ENCODE data around the gene FGA. TPM values are rescaled to one million over a fixed set of nuclear protein-coding genes. Genes with fewer than 3 reads are reported as not detected.

The FGA gene
- polyA plus RNA-seq, 1 experiment = 0.09 TPM

GRCh38 chr4:154559494-154560418 is 30.8 kb downstream of the FGA start:
- TF ChIP-seq CTCF (IDR thresholded peaks at IDR 0.05; ENCODE audit: low read depth, low read length) = peak; percentile 64
- Histone ChIP-seq H3K9me3 (ENCODE audit: control insufficient read depth, insufficient read depth, low read length) (no peaks in the 10 kb centered on the region), H3K27me3 (ENCODE audit: control insufficient read depth, insufficient read depth, low read length) (no peaks in the 10 kb centered on the region), H3K27ac (ENCODE audit: low read depth, low read length) (no peak overlapping the region), H3K4me3 (ENCODE audit: low read depth, low read length) (no peak overlapping the region)
- DNase-seq (ENCODE audit: low read depth, low spot score) = no peak
- ChIA-PET CTCF (interaction anchor here (0.5 to 5.8 kb wide), 40 partner anchors 9 to 813 kb away, joined by 3 to 183 read pairs (median 4); partner anchors contain the start of genes FGG and PLRG1), POLR2A (interaction anchor here (0.8 kb wide), 1 partner anchor 59 kb away, joined by 3 read pairs; no protein-coding TSS in a partner anchor)

GRCh38 chr4:154559141-154559493 is 31.4 kb downstream of the FGA start:
- ChIA-PET POLR2A (interaction anchor here (0.8 kb wide), 1 partner anchor 60 kb away, joined by 3 read pairs; no protein-coding TSS in a partner anchor), CTCF (interaction anchor here (0.6 to 5.8 kb wide), 41 partner anchors 10 to 814 kb away, joined by 3 to 183 read pairs (median 4); partner anchors contain the start of genes FGA, FGG and PLRG1)
- DNase-seq (ENCODE audit: low read depth, low spot score) = no peak
- Histone ChIP-seq H3K9me3 (ENCODE audit: control insufficient read depth, insufficient read depth, low read length) (no peaks in the 10 kb centered on the region), H3K27ac (ENCODE audit: low read depth, low read length) (no peak overlapping the region), H3K27me3 (ENCODE audit: control insufficient read depth, insufficient read depth, low read length) (no peaks in the 10 kb centered on the region), H3K4me3 (ENCODE audit: low read depth, low read length) (no peak overlapping the region)
- no peak for TF ChIP-seq CTCF (IDR thresholded peaks at IDR 0.05; ENCODE audit: low read depth, low read length)

- POLR2A ChIA-PET = no interaction called here
- CTCF ChIA-PET = interaction anchor here (0.6 to 6.8 kb wide), 19 partner anchors 7 to 824 kb away, joined by 3 to 162 read pairs (median 5); partner anchors contain the start of gene FGB
- no peak overlapping the region for H3K27ac ChIP-seq (ENCODE audit: low read depth, low read length)
- no peaks in the 10 kb centered on the region for H3K9me3 ChIP-seq (ENCODE audit: control insufficient read depth, insufficient read depth, low read length)
- no peaks in the 10 kb centered on the region for H3K27me3 ChIP-seq (ENCODE audit: control insufficient read depth, insufficient read depth, low read length)
- no peak overlapping the region for H3K4me3 ChIP-seq (ENCODE audit: low read depth, low read length)
- DNase-seq (ENCODE audit: low read depth, low spot score) = peak; percentile 65
- peak; percentile 77 for TF ChIP-seq CTCF (IDR thresholded peaks at IDR 0.05; ENCODE audit: low read depth, low read length)
These were observed 38.5 kb downstream of the FGA start for GRCh38 chr4:154551872-154552686.

- Histone ChIP-seq H3K4me3 (ENCODE audit: low read depth, low read length) (peak within 1 kb of the TSS; percentile 86), H3K27ac (ENCODE audit: low read depth, low read length) (peak within 1 kb of the TSS; percentile 59), H3K27me3 (ENCODE audit: control insufficient read depth, insufficient read depth, low read length) (no peaks in the 10 kb centered on the region), H3K9me3 (ENCODE audit: control insufficient read depth, insufficient read depth, low read length) (no peaks in the 10 kb centered on the region)
- DNase-seq (ENCODE audit: low read depth, low spot score) = peak; percentile 82
- ChIA-PET CTCF (interaction anchor here (0.6 to 7.1 kb wide), 17 partner anchors 9 to 1403 kb away, joined by 3 to 162 read pairs (median 5); partner anchors contain the start of genes CTSO and FGB), POLR2A (interaction anchor here (0.5 to 0.6 kb wide), 4 partner anchors 30 to 1133 kb away, joined by 3 to 7 read pairs (median 4); no protein-coding TSS in a partner anchor)
- peak; percentile 13; the same call in 1 of the 2 replicates for TF ChIP-seq CTCF (IDR thresholded peaks at IDR 0.05; ENCODE audit: low read depth, low read length)
These were observed 40.4 kb downstream of the FGA start, which contains the start of gene PLRG1 for GRCh38 chr4:154549894-154550790. Gene PLRG1 (minus strand): TSS chr4:154550400. CDS start chr4:154550308, 92 bp downstream.

Data from AG04450 (cell line).